ENCODE measurements around the gene TICRR.

Gene TICRR

GRCh38 chr15:89656116-89656815 is 81.0 kb downstream of the TICRR start:
- no peak for DNase-seq (ENCODE audit: low read depth)

- DNase-seq (ENCODE audit: low read depth): no peak
Measured at GRCh38 chr15:89657686-89658200, 82.5 kb downstream of the TICRR start.

DNA sequence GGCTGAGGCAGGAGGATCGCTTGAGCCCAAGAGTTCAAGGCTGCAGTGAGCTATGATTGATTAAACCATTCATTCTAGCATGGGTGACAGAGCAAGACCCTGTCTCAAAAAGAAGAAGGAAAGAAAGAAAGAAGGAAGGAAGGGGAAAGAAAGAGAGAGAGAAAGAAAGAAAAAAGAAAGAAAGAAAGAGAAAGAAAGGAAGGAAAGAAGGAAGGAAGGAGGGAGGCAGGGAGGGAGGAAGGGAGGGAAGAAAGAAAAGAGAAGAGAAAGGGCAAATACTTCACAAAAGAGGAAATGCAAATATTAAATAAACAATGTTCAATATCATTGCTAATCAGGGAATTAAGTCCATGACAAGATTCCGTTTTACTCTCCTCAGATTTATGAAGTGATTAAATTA is 84.0 kb downstream of the TICRR start:
- no peak for DNase-seq (ENCODE audit: low read depth)

- DNase-seq (ENCODE audit: low read depth): no peak
Measured at GRCh38 chr15:89660556-89660955, 85.3 kb downstream of the TICRR start.

- DNase-seq (ENCODE audit: low read depth): no peak
Measured at GRCh38 chr15:89662893-89663626, 87.8 kb downstream of the TICRR start.

DNA sequence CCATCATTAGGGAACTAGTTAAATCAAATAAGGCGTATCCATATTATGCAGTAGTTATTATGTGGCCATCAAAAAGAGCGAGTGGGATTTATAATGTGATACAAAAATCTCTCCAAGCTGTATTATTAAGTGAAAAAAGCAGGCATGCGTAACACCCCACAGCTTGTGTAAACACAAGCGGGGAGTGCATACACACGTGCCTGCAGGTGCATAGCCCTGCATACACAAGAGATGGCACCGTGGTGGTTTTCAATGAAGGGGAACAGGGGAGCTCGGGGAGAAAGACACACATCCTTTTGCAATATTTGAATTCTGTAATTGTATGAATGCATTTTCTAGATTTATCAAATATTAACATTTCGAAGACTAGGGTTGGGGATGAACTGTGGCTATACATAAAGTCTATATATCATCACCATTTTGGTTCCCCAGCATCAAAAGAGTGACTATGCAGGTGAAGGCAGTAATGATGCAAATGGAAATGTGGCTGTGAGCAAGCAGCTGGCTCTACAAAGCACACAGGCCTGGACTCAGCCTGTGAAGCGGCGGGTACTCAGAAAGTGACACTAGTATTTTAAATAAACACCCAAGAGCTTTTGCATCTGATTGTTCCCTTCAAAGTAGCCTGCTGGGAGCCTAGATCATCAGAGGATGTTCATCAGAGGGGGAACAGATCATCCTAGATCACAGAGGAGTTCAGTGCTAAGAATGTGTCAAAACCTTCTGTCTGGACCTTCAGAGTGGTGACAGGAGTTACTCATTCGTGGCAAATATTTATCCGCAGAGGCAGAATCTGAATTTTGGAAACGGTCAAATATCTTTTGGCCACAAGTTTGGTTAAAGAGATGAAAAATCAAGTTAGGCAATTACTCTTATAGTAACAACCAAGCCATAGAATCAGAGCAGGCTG is 89.4 kb downstream of the TICRR start:
- no peak for DNase-seq (ENCODE audit: low read depth)

DNA sequence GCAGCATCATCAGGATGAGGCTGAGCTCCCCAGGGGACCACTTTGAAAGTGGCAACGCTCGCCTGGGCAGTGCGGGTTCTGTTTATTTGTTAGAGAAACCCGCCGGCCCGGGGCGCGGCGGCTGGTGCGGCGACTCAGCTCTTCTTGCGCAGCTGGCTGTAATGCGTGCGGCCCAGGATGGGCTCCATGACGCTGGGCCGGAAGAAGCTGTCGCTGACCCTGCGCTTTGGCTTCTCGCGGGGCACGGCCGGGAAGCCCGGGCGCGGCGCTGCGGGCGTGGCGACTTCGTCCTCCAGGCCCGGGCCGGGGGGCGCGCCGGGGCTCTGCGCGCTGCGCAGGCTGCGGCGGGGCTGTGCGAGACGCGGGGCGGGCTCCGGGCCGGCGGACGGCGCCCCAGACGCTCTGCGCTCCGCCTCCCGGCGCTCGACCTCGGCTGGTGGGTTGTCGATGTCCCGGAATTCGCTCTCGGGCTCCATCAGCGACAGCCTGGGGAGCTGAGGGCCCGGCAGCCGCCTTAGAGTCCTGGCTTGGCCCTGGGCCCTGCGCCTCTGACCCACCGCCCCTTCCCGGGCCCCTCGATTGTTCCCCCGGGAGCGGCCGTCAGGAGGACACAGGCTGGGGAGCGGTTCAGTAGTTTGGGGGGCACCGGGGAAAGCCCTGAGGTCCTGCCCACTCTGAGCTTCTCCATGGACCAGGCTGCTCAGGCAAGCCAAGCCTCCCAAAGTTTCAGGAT is 90.3 kb downstream of the TICRR start:
- DNase-seq (ENCODE audit: low read depth): no peak

DNA sequence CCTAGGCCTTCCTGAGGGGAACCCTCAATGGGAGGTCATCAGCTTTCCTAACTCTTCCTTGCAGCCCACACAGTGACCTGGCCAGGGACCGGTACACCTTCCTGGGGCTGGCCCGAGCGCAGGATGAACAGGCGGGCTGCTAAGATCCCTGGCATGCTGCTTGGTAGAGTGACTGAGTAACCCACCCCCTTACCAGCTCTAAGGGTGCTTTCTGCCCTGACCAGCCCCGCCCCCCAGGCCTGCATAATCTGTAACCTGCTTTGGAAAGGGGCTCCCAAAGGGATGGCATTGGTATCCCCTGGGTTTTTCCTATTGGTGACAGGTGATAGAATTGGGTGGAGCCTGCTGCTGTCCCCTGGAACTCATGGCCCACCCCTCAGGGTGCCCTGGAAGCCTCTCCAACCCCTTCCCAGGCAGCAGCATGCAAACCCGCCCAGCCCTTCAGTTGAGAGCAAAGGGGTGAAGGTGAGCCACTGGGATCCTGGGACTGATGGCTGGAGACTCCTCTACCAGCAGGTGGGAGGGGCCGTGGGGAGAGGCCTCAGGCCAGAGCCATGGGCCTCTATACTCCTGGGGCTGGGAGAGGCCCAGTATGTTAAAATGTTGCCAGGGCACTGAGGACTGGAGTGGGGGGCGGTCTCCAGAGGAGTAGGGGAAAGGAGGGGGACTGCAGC is 91.1 kb downstream of the TICRR start:
- DNase-seq (ENCODE audit: low read depth): no peak

- DNase-seq (ENCODE audit: low read depth): no peak
Measured at GRCh38 chr15:89666858-89667705, 91.8 kb downstream of the TICRR start.

DNA sequence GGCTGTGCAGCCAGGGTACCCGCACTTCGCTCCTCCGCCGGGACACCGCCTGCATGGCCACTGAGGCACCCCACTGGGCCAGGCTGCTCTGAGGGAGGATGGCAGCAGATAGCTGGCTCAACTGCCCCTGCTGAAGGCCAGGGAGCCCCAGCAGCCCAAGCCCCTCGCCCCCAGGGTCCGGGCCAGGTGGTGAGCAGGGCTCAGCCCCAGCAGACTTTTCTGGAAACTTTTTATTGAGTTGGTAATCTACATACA is 92.4 kb downstream of the TICRR start:
- DNase-seq (ENCODE audit: low read depth): no peak

DNA sequence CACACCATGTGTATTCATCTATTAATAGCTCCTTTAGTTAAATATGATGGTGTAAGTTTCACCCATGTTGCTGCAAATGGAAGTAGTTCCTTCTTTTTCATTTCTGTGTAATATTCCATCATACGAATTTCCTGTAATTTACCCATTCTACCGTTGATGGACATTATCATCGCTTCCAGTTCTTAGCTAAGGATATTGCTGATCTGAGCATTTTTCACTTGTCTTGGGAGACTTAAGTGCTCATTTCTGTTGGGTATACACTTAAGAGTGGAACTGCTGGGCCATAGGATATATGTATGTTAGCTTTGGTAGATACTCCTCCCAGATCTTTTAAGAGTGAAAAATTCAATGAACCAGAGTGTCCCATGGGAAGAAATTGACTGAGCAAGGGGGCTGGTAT is 92.9 kb downstream of the TICRR start:
- DNase-seq (ENCODE audit: low read depth): no peak

DNA sequence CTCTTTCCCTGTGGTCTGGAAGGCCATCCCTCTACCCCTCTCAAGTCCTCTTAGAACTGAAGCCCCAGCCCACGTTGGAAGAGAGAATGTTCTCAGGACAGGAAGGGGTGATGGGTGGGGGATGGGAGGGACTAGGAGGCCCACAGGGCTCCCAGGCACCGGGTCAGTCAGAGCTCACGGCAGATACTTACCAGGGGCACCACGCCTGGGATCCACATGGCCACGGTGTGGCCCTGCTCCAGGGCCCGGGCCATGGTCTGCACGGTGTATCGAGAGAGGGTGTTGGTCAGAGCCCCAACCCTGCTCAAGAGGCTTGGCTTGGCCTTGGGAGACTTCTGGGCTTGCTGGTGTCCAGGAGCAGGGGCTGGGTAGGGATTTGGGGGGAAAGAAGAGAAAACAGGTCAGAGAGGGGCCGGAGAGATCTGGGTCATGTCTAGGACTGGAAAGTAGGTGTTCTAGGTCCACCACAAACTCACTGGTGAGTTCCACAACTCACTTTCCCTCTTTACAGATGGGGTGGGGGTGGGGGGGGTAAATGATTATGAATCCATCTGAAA is 94.1 kb downstream of the TICRR start:
- no peak for DNase-seq (ENCODE audit: low read depth)

GRCh38 chr15:89669941-89670340 is 94.7 kb downstream of the TICRR start:
- no peak for DNase-seq (ENCODE audit: low read depth)

GRCh38 chr15:89670971-89671560 is 95.8 kb downstream of the TICRR start:
- DNase-seq (ENCODE audit: low read depth): no peak

GRCh38 chr15:89671687-89672086 is 96.4 kb downstream of the TICRR start:
- no peak for DNase-seq (ENCODE audit: low read depth)

DNA sequence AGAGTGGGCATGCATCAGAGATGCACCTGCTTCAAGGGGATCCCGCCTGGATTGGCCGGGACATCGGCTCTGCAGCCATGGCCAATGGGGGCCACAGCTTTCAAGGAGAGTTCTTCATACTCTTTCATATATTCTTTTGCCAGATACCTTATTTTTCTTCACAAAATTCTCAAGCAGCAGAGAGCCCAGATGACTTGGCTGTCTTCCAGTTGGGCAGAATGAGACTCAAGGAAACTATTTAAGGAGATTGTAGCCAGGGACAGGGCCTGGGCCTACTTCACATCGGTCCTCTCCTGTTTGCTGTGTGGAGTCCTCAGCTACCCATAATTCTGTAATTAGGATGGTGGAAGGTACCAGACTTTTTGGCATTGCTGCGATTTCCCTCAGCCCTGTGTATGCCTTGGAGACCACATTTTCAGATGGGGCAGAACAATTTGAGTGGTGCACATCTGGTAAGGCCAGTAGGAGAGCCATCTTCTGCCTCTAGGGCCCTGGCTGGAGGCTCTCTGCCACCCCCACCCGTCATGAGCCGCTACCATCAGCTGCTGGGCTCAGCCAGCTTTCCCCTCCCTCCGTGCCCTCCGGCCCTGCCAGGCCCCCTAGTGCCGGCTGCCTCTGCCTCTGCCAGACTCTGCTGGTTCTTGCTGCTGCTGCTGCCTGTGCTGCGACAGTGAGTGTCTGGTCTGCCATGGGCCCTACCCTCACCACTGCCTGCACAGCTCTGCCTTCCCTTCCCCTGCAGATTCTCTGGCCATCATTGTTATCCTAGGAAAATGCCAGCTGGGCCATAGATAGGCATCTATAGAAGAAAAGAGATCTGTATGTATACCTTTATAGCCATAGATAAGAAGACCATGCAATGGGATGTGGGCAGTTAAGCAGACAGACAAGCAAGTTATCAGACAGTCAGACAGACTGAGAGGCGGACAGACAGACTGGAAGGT is 97.2 kb downstream of the TICRR start:
- DNase-seq (ENCODE audit: low read depth): no peak

DNA sequence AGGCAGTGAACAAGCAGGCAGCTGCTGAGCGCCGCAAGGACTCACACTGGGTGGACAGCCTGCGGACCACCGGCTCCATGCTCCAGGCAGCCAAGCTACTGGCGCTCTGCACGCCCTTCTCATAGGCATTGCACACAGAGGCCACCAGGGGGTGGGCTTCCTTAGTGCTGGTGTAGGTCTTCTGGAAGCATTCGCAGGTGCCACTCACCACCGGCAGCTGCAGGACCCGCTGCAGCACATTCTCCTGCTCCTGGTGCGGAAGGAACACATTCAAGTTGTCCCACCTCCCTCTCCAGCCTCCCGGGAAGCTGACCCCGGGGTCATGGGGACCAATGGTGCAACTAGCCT is 97.9 kb downstream of the TICRR start:
- DNase-seq (ENCODE audit: low read depth): no peak

DNA sequence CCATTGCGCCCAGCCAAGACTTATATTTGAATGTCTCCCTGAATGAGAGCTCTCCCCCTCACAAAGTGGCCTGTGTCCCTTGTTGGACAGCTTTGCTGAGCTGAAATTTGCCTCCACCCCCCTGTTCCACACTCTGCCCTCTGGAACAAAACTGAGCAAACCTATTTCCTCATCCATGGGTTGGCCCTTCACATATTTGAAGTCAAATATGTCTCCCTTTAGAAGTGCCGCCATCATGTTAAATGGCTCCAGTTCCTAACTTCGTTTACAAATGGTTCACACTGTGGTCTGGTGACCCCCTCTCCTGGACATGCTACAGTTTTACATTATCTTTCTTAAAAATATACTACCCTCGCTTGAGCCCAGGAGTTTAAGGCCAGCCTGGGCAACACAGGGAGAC is 99.3 kb downstream of the TICRR start:
- DNase-seq (ENCODE audit: low read depth): no peak

GRCh38 chr15:89675606-89676005 is 100.3 kb downstream of the TICRR start:
- DNase-seq (ENCODE audit: low read depth): no peak
